HepG2 (cell line): ENCODE results near the gene PSD. TPM values are rescaled to one million over a fixed set of nuclear protein-coding genes. Genes with fewer than 3 reads are reported as not detected.

ENCODE experiments used
- CCAR2 ChIP-seq: fragments of 200-400 bp; formaldehyde crosslinking; optimal IDR thresholded peaks from 2 replicates; pipeline ENCODE3; 2018; ENCODE audit warnings: low read depth, mild to moderate bottlenecking, low read length, moderate library complexity
- DNMT1 ChIP-seq: sonication (generic); formaldehyde crosslinking; IDR thresholded peaks from 2 replicates; pipeline ENCODE4 v1.5.1; 2020; ENCODE audit warnings: mild to moderate bottlenecking, missing genetic modification reagents
- EP300 ChIP-seq, 3 experiments: sonication (generic) in 1 of 3; formaldehyde crosslinking in 1 of 3; IDR thresholded peaks; 2 replicates each; pipeline versions ENCODE4 v1.5.1 to v1.6.1; 2011 to 2020; ENCODE audit warnings: low read depth in 2 of 3, low read length in 2 of 3, borderline replicate concordance in 1 of 3, improper control_type of control experiment in 1 of 3, mild to moderate bottlenecking in 1 of 3, missing genetic modification reagents in 1 of 3, moderate library complexity in 1 of 3
- GTF2F1 ChIP-seq: fragments of 150-350 bp; IDR thresholded peaks from 2 replicates; pipeline ENCODE4 v1.6.1; 2014; ENCODE audit warnings: low read length
- RBAK ChIP-seq: sonication (generic); formaldehyde crosslinking; IDR thresholded peaks from 2 replicates; pipeline ENCODE4 v1.5.1; 2020; ENCODE audit warnings: mild to moderate bottlenecking, missing genetic modification reagents
- SIX1 ChIP-seq: sonication (generic); formaldehyde crosslinking; IDR thresholded peaks from 2 replicates; pipeline ENCODE4 v1.4.0; 2020; ENCODE audit warnings: missing genetic modification reagents, borderline replicate concordance
- SYNCRIP ChIP-seq: fragments of 200-400 bp; formaldehyde crosslinking; IDR thresholded peaks from 2 replicates; pipeline ENCODE4 v1.6.1; 2018; ENCODE audit warnings: mild to moderate bottlenecking, low read depth, low read length; ENCODE audit not compliant: insufficient read depth
- ZNF143 ChIP-seq: sonication (generic); formaldehyde crosslinking; IDR thresholded peaks from 2 replicates; pipeline ENCODE4 v1.4.0; 2020; ENCODE audit warnings: missing genetic modification reagents
- ZNF235 ChIP-seq: sonication (generic); formaldehyde crosslinking; IDR thresholded peaks from 2 replicates; pipeline ENCODE4 v1.8.1; 2023; ENCODE audit warnings: mild to moderate bottlenecking, missing genetic modification reagents, borderline replicate concordance
- ZNF296 ChIP-seq: sonication (generic); formaldehyde crosslinking; conservative IDR thresholded peaks from 2 replicates; pipeline ENCODE4 v1.5.0; 2020; ENCODE audit warnings: mild to moderate bottlenecking, missing genetic modification reagents
- ZNF564 ChIP-seq: sonication (generic); formaldehyde crosslinking; IDR thresholded peaks from 2 replicates; pipeline ENCODE4 v1.8.1; 2023; ENCODE audit warnings: mild to moderate bottlenecking, missing genetic modification reagents
- ZSCAN9 ChIP-seq: IDR thresholded peaks from 2 replicates; pipeline ENCODE4 v1.6.1; 2016; ENCODE audit warnings: borderline replicate concordance
- polyA plus RNA-seq, 8 experiments: library from polyadenylated mRNA; depleted of rRNA in 3 of 8; stranded (reverse) in 7 of 8; unstranded in 1 of 8; fragments of >200 nt; fragmentation: Illumina TruSeq in 4 of 8; extraction: Trizol in 4 of 8; gene quantifications; 2 replicates each; pipeline versions ENCODE4 v1.2.1 to v1.2.3, GENCODE V29; 2011 to 2016; ENCODE audit warnings: low read depth in 4 of 8, missing spikeins in 1 of 8, mixed read lengths in 1 of 8; ENCODE audit not compliant: insufficient read depth in 1 of 8
- total RNA-seq, 5 experiments: library from RNA; depleted of rRNA; stranded (reverse); fragments of >200 nt; fragmentation: Illumina TruSeq; extraction: Trizol; gene quantifications; 2 replicates each; pipeline ENCODE4 v1.2.3, GENCODE V29; 2016; ENCODE audit warnings: low read depth in 1 of 5
- TF ChIP-seq, protein P1 (sequence below): sonication (generic); formaldehyde crosslinking; conservative IDR thresholded peaks from 2 replicates; pipeline ENCODE4 v1.4.0; 2020; ENCODE audit warnings: missing genetic modification reagents
- TF ChIP-seq, protein P2 (sequence below): sonication (generic); formaldehyde crosslinking; IDR thresholded peaks from 2 replicates; pipeline ENCODE4 v1.4.0; 2020; ENCODE audit warnings: missing genetic modification reagents
- TF ChIP-seq, protein P3 (sequence below): sonication (generic); formaldehyde crosslinking; IDR thresholded peaks from 2 replicates; pipeline ENCODE4 v1.8.0; 2022; ENCODE audit warnings: mild to moderate bottlenecking, missing genetic modification reagents, borderline replicate concordance
- TF ChIP-seq, protein P4 (sequence below): sonication (generic); formaldehyde crosslinking; IDR thresholded peaks from 2 replicates; pipeline ENCODE4 v1.4.0; 2020; ENCODE audit warnings: missing genetic modification reagents, borderline replicate concordance

The PSD gene
- total and polyA plus RNA-seq, 2 of the 13 experiments (the other 11 are each of a cell fraction or from before 2014, with no cell fraction given): 0.35 to 0.58 TPM

DNA sequence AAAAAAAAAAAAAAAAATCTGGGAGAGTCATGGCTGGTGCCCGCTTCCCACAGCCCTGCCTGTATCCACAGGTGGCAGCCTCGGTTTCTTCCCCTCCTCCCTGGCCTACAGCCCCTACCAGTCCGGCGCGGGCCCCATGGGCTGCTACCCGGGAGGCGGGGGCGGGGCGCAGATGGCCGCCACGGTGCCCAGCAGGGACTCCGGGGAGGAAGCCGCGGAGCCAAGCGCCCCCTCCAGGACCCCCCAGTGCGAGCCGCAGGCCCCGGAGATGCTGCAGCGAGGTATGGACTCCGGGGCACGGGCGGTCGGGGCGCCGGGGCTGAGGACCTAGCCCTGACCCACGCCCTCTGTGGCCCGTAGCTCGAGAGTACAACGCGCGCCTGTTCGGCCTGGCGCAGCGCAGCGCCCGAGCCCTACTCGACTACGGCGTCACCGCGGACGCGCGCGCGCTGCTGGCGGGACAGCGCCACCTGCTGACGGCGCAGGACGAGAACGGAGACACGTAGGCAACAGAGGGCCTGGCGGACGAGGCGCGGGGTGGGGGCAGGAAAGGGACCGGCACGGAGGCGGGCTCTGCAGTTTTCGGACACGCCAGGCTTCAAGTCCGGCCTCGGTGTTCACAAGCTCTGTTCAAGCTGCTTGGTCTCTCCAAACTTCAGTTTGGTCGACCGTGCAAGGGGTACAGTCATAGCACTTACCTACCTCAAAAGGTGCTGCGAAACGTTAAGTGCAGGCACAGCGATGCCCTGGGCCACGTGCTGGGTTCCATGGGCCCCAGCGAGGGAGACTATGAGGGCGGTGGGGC lies 19.2 kb downstream of the PSD start (continued):
- TF ChIP-seq, protein P1, sequence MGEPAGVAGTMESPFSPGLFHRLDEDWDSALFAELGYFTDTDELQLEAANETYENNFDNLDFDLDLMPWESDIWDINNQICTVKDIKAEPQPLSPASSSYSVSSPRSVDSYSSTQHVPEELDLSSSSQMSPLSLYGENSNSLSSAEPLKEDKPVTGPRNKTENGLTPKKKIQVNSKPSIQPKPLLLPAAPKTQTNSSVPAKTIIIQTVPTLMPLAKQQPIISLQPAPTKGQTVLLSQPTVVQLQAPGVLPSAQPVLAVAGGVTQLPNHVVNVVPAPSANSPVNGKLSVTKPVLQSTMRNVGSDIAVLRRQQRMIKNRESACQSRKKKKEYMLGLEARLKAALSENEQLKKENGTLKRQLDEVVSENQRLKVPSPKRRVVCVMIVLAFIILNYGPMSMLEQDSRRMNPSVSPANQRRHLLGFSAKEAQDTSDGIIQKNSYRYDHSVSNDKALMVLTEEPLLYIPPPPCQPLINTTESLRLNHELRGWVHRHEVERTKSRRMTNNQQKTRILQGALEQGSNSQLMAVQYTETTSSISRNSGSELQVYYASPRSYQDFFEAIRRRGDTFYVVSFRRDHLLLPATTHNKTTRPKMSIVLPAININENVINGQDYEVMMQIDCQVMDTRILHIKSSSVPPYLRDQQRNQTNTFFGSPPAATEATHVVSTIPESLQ (CRISPR knock-in tag): no peak
- TF ChIP-seq ZNF235 (CRISPR knock-in tag): peak; percentile 96
- no peak for TF ChIP-seq SIX1 (CRISPR knock-in tag)
- no peak for TF ChIP-seq ZNF296 (CRISPR knock-in tag)
- peak; percentile 84; the same call in 1 of the 2 replicates for TF ChIP-seq ZSCAN9
- no peak for TF ChIP-seq SYNCRIP
- TF ChIP-seq, protein P2, sequence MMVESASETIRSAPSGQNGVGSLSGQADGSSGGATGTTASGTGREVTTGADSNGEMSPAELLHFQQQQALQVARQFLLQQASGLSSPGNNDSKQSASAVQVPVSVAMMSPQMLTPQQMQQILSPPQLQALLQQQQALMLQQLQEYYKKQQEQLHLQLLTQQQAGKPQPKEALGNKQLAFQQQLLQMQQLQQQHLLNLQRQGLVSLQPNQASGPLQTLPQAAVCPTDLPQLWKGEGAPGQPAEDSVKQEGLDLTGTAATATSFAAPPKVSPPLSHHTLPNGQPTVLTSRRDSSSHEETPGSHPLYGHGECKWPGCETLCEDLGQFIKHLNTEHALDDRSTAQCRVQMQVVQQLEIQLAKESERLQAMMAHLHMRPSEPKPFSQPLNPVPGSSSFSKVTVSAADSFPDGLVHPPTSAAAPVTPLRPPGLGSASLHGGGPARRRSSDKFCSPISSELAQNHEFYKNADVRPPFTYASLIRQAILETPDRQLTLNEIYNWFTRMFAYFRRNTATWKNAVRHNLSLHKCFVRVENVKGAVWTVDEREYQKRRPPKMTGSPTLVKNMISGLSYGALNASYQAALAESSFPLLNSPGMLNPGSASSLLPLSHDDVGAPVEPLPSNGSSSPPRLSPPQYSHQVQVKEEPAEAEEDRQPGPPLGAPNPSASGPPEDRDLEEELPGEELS: peak; percentile 52
- TF ChIP-seq, protein P3, sequence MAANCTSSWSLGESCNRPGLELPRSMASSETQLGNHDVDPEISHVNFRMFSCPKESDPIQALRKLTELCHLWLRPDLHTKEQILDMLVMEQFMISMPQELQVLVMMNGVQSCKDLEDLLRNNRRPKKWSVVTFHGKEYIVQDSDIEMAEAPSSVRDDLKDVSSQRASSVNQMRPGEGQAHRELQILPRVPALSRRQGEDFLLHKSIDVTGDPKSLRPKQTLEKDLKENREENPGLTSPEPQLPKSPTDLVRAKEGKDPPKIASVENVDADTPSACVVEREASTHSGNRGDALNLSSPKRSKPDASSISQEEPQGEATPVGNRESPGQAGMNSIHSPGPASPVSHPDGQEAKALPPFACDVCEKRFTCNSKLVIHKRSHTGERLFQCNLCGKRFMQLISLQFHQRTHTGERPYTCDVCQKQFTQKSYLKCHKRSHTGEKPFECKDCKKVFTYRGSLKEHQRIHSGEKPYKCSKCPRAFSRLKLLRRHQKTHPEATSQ (CRISPR knock-in tag): no peak
- no peak for TF ChIP-seq GTF2F1
- TF ChIP-seq EP300 (IDR thresholded peaks at IDR 0.05; ENCODE audit: low read depth in 2 of 2, low read length in 2 of 2): peak in 1 of 2 experiments; percentile 15; a peak in 1 of 4 replicates
- TF ChIP-seq EP300 (CRISPR knock-in tag; IDR thresholded peaks at IDR 0.05; ENCODE audit: borderline replicate concordance): no peak; the same call in 1 of the 2 replicates
- TF ChIP-seq, protein P4, sequence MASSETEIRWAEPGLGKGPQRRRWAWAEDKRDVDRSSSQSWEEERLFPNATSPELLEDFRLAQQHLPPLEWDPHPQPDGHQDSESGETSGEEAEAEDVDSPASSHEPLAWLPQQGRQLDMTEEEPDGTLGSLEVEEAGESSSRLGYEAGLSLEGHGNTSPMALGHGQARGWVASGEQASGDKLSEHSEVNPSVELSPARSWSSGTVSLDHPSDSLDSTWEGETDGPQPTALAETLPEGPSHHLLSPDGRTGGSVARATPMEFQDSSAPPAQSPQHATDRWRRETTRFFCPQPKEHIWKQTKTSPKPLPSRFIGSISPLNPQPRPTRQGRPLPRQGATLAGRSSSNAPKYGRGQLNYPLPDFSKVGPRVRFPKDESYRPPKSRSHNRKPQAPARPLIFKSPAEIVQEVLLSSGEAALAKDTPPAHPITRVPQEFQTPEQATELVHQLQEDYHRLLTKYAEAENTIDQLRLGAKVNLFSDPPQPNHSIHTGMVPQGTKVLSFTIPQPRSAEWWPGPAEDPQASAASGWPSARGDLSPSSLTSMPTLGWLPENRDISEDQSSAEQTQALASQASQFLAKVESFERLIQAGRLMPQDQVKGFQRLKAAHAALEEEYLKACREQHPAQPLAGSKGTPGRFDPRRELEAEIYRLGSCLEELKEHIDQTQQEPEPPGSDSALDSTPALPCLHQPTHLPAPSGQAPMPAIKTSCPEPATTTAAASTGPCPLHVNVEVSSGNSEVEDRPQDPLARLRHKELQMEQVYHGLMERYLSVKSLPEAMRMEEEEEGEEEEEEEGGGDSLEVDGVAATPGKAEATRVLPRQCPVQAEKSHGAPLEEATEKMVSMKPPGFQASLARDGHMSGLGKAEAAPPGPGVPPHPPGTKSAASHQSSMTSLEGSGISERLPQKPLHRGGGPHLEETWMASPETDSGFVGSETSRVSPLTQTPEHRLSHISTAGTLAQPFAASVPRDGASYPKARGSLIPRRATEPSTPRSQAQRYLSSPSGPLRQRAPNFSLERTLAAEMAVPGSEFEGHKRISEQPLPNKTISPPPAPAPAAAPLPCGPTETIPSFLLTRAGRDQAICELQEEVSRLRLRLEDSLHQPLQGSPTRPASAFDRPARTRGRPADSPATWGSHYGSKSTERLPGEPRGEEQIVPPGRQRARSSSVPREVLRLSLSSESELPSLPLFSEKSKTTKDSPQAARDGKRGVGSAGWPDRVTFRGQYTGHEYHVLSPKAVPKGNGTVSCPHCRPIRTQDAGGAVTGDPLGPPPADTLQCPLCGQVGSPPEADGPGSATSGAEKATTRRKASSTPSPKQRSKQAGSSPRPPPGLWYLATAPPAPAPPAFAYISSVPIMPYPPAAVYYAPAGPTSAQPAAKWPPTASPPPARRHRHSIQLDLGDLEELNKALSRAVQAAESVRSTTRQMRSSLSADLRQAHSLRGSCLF: no peak
- 0 out of 2 replicates have a peak, but pooled peaks have one; percentile 21 for TF ChIP-seq ZNF143 (CRISPR knock-in tag)
- TF ChIP-seq DNMT1 (CRISPR knock-in tag): peak; percentile 93
- TF ChIP-seq ZNF564 (CRISPR knock-in tag): peak; percentile 77
- TF ChIP-seq CCAR2: no peak
- no peak for TF ChIP-seq RBAK
